Left kidney (tissue), 2 donors: Measurements from ENCODE around the gene JTB. TPM values are rescaled to one million over a fixed set of nuclear protein-coding genes. Genes with fewer than 3 reads are reported as not detected.

Experiments used
- DNase-seq: peaks from one replicate; pipeline ENCODE4 v3.0.0-alpha.2; 2013
- polyA plus RNA-seq: library from polyadenylated mRNA; unstranded; fragments of 120-200 nt; gene quantifications from one replicate; pipeline ENCODE4 v1.2.1, GENCODE V29; 2013; ENCODE audit not compliant: insufficient read length

Gene JTB
- polyA plus RNA-seq, 1 donor: 89.6 TPM

DNA sequence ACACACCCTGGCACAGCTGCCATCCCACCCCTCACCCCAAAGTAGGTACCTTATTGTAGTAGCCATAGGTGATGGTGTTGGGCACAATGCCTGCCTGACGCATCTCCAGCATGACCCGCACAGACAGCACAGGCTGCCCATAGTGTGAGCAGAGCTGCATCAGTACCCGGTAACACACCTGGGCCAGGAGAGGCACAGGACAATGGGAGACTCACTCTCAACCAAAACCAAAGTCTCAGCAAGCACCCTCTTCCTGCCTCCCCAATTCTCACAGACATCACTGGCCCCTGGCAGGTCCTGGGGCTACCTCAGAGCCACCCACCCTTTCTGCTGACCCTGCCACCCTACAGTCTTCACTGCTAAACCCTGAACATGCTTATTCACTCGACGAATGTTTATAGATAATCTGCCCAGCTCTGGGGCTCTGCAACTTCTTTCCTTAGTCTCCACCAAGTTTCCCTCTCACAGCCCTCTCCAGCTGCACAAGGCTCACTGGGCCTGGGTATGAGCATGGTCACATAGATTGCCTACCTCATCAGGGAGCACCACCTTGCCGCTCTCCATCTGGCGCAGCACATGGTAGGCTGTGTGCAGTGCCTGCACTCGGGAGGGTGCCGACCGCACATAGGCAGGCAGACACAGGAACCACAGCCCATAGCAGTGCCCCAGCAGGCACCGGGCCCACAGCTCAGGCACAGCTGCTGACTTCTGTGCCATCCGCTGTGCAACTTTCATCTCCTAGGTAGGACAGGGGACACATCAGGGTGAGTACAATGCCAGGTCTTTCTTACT, 41.3 kb downstream of the JTB start:
- DNase-seq: no peak

GRCh38 chr1:153934746-153935145, 42.7 kb downstream of the JTB start:
- no peak for DNase-seq

- no peak for DNase-seq
Observed at GRCh38 chr1:153933955-153934354, 43.5 kb downstream of the JTB start.

GRCh38 chr1:153933430-153933829, 44.0 kb downstream of the JTB start:
- DNase-seq: no peak

- no peak for DNase-seq
Observed at GRCh38 chr1:153932156-153933131, 45.0 kb downstream of the JTB start.

DNA sequence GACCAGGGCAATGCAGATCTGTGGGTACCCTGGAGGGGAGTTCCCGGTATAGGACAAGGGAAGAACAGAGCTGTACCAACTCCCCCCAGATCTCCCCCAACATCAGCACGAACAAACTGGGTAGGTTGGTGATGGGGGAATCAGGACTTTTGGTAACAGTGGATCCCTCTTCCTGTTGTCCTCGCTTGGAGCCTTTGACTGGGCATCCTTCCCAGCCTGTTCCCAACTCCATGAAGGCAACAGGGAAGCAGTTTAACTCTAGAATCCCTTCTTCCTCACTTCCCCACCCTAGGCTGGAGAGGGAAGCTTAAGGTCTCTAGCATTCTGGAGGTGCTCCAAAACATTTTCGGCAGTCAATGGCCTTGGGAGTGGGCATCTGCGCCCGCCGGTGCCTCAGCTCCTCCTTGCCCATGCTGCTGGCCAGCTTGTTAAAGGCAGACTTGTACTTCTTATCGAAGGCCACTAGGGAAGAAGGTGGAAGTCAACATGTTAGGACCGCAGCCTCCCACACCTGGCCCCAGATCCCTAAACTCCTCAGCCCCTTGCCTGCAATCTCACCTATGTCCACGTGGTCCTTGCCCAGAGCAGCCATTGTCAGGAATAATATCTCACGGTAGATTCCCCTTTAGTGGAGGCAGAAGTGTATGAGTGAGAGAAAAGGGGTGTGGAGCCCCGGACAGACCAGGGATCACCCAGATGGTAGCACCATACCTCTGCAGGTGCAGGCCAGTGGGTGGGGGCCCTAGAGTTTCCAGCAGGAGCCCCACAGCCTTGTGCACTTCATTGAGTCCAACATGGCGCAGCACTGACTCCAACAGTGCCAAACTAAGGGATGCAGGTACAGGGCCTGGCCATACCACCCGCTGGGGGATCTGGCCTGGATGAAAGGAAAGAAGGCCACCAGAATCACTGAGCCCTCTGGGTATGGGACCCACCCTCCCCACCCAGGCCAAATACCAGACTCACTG, 47.2 kb downstream of the JTB start:
- no peak for DNase-seq

DNA sequence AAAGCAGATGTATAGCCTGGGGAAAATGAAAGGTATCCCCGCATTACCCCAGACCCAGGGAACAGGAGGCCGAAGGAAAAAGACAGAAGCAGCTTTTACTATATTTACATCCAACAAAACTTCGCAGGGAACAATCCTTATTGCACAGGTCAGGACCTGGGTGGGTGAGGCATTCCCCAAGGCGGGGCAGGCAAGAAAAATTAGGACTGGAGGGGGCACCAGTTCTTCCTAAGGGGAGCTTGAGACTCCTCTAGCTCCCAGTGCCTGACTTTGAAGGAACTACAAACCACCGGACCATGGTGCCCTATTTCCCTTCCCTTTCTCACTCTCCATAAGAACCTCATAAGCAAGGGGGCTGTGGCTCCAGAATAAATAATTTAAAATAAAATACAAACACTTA, 48.0 kb downstream of the JTB start:
- DNase-seq: no peak

- no peak for DNase-seq
Observed at GRCh38 chr1:153928791-153929341, 48.6 kb downstream of the JTB start.

DNA sequence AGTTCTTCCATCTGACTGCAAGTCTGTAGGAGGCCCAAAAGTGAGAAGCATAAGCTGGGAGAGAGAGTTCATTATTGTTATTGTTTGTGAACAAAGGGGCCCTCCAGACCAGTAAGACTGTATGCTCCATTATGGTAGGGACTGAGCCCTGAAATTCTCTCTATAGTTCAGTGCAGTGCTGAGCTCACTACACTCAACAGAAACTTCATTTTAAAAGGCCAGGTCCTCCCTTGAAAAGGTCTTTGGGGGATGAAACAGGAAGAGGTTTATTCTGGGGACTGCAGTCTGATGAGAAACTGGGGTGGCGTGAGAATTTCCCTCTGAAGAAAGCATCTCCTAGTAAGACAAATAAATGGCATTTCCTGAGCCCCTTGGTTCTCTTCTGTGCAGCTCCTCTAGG, 49.2 kb downstream of the JTB start:
- no peak for DNase-seq

GRCh38 chr1:153926405-153926804, 51.1 kb downstream of the JTB start:
- no peak for DNase-seq

Other genes starting within 250 kb of the JTB start
- gene INTS3, start 249.6 kb downstream of the JTB start, polyA plus RNA-seq: 142 TPM
- 40.7 TPM for gene SLC27A3, start 202.3 kb downstream of the JTB start, polyA plus RNA-seq
- 34.8 TPM for gene GATAD2B, start 54.7 kb downstream of the JTB start, polyA plus RNA-seq
- gene DENND4B, start 31.0 kb downstream of the JTB start, polyA plus RNA-seq: 44.3 TPM
- gene CRTC2, start 19.1 kb downstream of the JTB start, polyA plus RNA-seq: 48.2 TPM
- gene SLC39A1, start 14.1 kb downstream of the JTB start, polyA plus RNA-seq: 66.4 TPM
- 36.1 TPM for gene CREB3L4, start 9.8 kb downstream of the JTB start, polyA plus RNA-seq
- gene RAB13, start 8.7 kb upstream of the JTB start, polyA plus RNA-seq: 151 TPM
- 2,566 TPM for gene RPS27, start 13.1 kb upstream of the JTB start, polyA plus RNA-seq
- 0.17 TPM for gene NUP210L, start 177.4 kb upstream of the JTB start, polyA plus RNA-seq
- gene TPM3, start 214.4 kb upstream of the JTB start, polyA plus RNA-seq: 272 TPM
- not detected for gene CFAP141, start 228.7 kb upstream of the JTB start, polyA plus RNA-seq
- 210 TPM for gene UBAP2L, start 243.3 kb upstream of the JTB start, polyA plus RNA-seq